SK-N-SH treated with all-trans-retinoic acid at 6 μM for 48 hours (cell line): ENCODE results near the gene BAG1.

Source experiments
- ATAC-seq: fragments of 200-7000 bp; cut with Tn5 transposase; 3 replicates; pipeline ENCODE4 v1.9.1; 2020; ENCODE audit warnings: mild to moderate bottlenecking, moderate library complexity
- ARNTL ChIP-seq: fragments of 450-650 bp; formaldehyde crosslinking; IDR thresholded peaks from 2 replicates; pipeline ENCODE4 v1.5.0; 2020; ENCODE audit warnings: low read depth, mild to moderate bottlenecking, moderate library complexity, borderline replicate concordance
- BACH2 ChIP-seq: fragments of 250-450 bp; sonication (Bioruptor Pico); IDR thresholded peaks from 2 replicates; pipeline ENCODE4 v1.9.0; 2021; ENCODE audit warnings: mild to moderate bottlenecking, borderline replicate concordance
- CREB5 ChIP-seq: fragments of 250-450 bp; sonication (Bioruptor Pico); IDR thresholded peaks from 2 replicates; pipeline ENCODE4 v1.5.1; 2020; ENCODE audit warnings: low read depth, mild to moderate bottlenecking, moderate library complexity
- CSRNP3 ChIP-seq: fragments of 250-450 bp; sonication (Bioruptor Pico); IDR thresholded peaks from 2 replicates; pipeline ENCODE4 v1.5.1; 2021; ENCODE audit warnings: mild to moderate bottlenecking, moderate library complexity
- ESRRG ChIP-seq: fragments of 250-450 bp; sonication (Bioruptor Pico); IDR thresholded peaks from 2 replicates; pipeline ENCODE4 v1.6.1; 2021; ENCODE audit warnings: mild to moderate bottlenecking
- OSR1 ChIP-seq: fragments of 250-450 bp; sonication (Bioruptor Pico); IDR thresholded peaks from 2 replicates; pipeline ENCODE4 v1.8.0; 2022; ENCODE audit warnings: moderate library complexity, mild to moderate bottlenecking, inconsistent platforms
- PATZ1 ChIP-seq: fragments of 250-450 bp; sonication (Bioruptor Pico); IDR thresholded peaks from 2 replicates; pipeline ENCODE4 v1.8.0; 2020; ENCODE audit warnings: mild to moderate bottlenecking, moderate library complexity, borderline replicate concordance
- POU6F1 ChIP-seq: fragments of 250-450 bp; sonication (Bioruptor Pico); IDR thresholded peaks from 2 replicates; pipeline ENCODE4 v1.8.0; 2021; ENCODE audit warnings: low read depth, mild to moderate bottlenecking, moderate library complexity, borderline replicate concordance
- PPARA ChIP-seq: fragments of 250-450 bp; sonication (Bioruptor Pico); IDR thresholded peaks from 2 replicates; pipeline ENCODE4 v1.5.0; 2020; ENCODE audit warnings: mild to moderate bottlenecking, borderline replicate concordance
- RARB ChIP-seq: fragments of 250-450 bp; sonication (Bioruptor Pico); IDR thresholded peaks from 2 replicates; pipeline ENCODE4 v1.8.0; 2021; ENCODE audit warnings: mild to moderate bottlenecking, moderate library complexity
- SNAI2 ChIP-seq: fragments of 250-450 bp; sonication (Bioruptor Pico); IDR thresholded peaks from 2 replicates; pipeline ENCODE4 v1.5.0; 2020; ENCODE audit warnings: mild to moderate bottlenecking, moderate library complexity
- TCF4 ChIP-seq: fragments of 250-450 bp; sonication (Bioruptor Pico); IDR thresholded peaks from 2 replicates; pipeline ENCODE4 v1.8.0; 2021; ENCODE audit warnings: mild to moderate bottlenecking, moderate library complexity, borderline replicate concordance
- TOX ChIP-seq: fragments of 250-450 bp; sonication (Bioruptor Pico); IDR thresholded peaks from 2 replicates; pipeline ENCODE4 v1.8.0; 2021; ENCODE audit warnings: mild to moderate bottlenecking, moderate library complexity, borderline replicate concordance
- TSHZ2 ChIP-seq: fragments of 250-450 bp; sonication (Bioruptor Pico); IDR thresholded peaks from 2 replicates; pipeline ENCODE4 v1.5.0; 2020; ENCODE audit warnings: mild to moderate bottlenecking, moderate library complexity
- ZC3H10 ChIP-seq: fragments of 250-450 bp; sonication (Bioruptor Pico); IDR thresholded peaks from 2 replicates; pipeline ENCODE4 v1.5.1; 2021; ENCODE audit warnings: mild to moderate bottlenecking, moderate library complexity
- ZFP3 ChIP-seq: fragments of 250-450 bp; sonication (Bioruptor Pico); IDR thresholded peaks from 2 replicates; pipeline ENCODE4 v1.5.0; 2020; ENCODE audit warnings: mild to moderate bottlenecking, moderate library complexity
- ZFP30 ChIP-seq: fragments of 450-650 bp; formaldehyde crosslinking; IDR thresholded peaks from 2 replicates; pipeline ENCODE4 v1.5.0; 2022; ENCODE audit warnings: mild to moderate bottlenecking, moderate library complexity
- ZNF565 ChIP-seq: fragments of 450-650 bp; formaldehyde crosslinking; conservative IDR thresholded peaks from 2 replicates; pipeline ENCODE4 v1.5.0; 2020; ENCODE audit warnings: low read depth, mild to moderate bottlenecking, moderate library complexity
- ZNF70 ChIP-seq: fragments of 450-650 bp; formaldehyde crosslinking; IDR thresholded peaks from 2 replicates; pipeline ENCODE4 v1.5.0; 2020; ENCODE audit warnings: mild to moderate bottlenecking, moderate library complexity

BAG1 gene

GRCh38 chr9:33306037-33306436 lies 41.5 kb upstream of the BAG1 start:
- no peak for TF ChIP-seq ZFP3 (CRISPR knock-in tag)
- no peak for TF ChIP-seq PATZ1 (CRISPR knock-in tag)
- no peak for TF ChIP-seq BACH2 (CRISPR knock-in tag)
- TF ChIP-seq ZNF565 (CRISPR knock-in tag) = no peak
- TF ChIP-seq CSRNP3 = no peak
- TF ChIP-seq RARB = no peak
- TF ChIP-seq ZNF70 (CRISPR knock-in tag) = no peak
- no peak for TF ChIP-seq PPARA (CRISPR knock-in tag)
- no peak for TF ChIP-seq ESRRG
- ATAC-seq = no peak

- ATAC-seq = no peak
- TF ChIP-seq CSRNP3 (no peak), TCF4 (CRISPR knock-in tag) (no peak)
Measured at GRCh38 chr9:33304362-33304761, 39.9 kb upstream of the BAG1 start.

GRCh38 chr9:33300546-33300945 lies 36.0 kb upstream of the BAG1 start:
- no peak for ATAC-seq
- no peak for TF ChIP-seq TSHZ2 (CRISPR knock-in tag)
- no peak for TF ChIP-seq OSR1 (CRISPR knock-in tag)
- no peak for TF ChIP-seq ZFP3 (CRISPR knock-in tag)
- TF ChIP-seq SNAI2 (CRISPR knock-in tag) = no peak
- TF ChIP-seq BACH2 (CRISPR knock-in tag) = no peak
- no peak for TF ChIP-seq TOX (CRISPR knock-in tag)
- TF ChIP-seq ZFP30 (CRISPR knock-in tag) = no peak
- TF ChIP-seq TCF4 (CRISPR knock-in tag) = no peak
- no peak for TF ChIP-seq ZC3H10 (CRISPR knock-in tag)
- no peak for TF ChIP-seq ESRRG
- TF ChIP-seq ZNF70 (CRISPR knock-in tag) = no peak
- no peak for TF ChIP-seq CREB5 (CRISPR knock-in tag)

- no peak for TF ChIP-seq ZFP30 (CRISPR knock-in tag)
- no peak for TF ChIP-seq RARB
- TF ChIP-seq BACH2 (CRISPR knock-in tag) = no peak
- TF ChIP-seq OSR1 (CRISPR knock-in tag) = no peak
- no peak for TF ChIP-seq ARNTL
- TF ChIP-seq ESRRG = no peak
- TF ChIP-seq POU6F1 = no peak
- no peak for TF ChIP-seq PATZ1 (CRISPR knock-in tag)
- no peak for TF ChIP-seq ZNF565 (CRISPR knock-in tag)
- no peak for TF ChIP-seq CSRNP3
- no peak for TF ChIP-seq PPARA (CRISPR knock-in tag)
- ATAC-seq = no peak
Measured at GRCh38 chr9:33297432-33297831, 32.9 kb upstream of the BAG1 start.
